GM10266 (cell line): ENCODE results near the gene POLR3GL.
"Not testable (repeated sequence)": the region's sequence is repeated elsewhere in the genome, so short reads cannot be mapped to it uniquely, and the experiment has no call there.

Source experiments
- DNase-seq: peaks from one replicate; pipeline ENCODE4 v3.0.0; 2012; ENCODE audit errors: extremely low spot score
- CTCF ChIP-seq: IDR thresholded peaks from 2 replicates; pipeline ENCODE4 v1.5.1; 2012; ENCODE audit warnings: mild to moderate bottlenecking, low read depth; ENCODE audit not compliant: control insufficient read depth, insufficient read depth; ENCODE audit errors: missing control alignments

The POLR3GL gene

GRCh38 chr1:145964328-145965118 lies at the start of gene POLR3GL, which contains the start of gene ANKRD34A:
Gene POLR3GL, plus strand, starts transcription at chr1:145964690. Its CDS starts 10,176 bp downstream, at chr1:145974866.
Gene ANKRD34A, minus strand, starts transcription at chr1:145964575. Its CDS starts 2,816 bp downstream, at chr1:145961759.
- DNase-seq = peak; percentile 92
- no peak for TF ChIP-seq CTCF

GRCh38 chr1:145916745-145917144 lies 47.7 kb upstream of the POLR3GL start:
- TF ChIP-seq CTCF = no peak
- no peak for DNase-seq

DNA sequence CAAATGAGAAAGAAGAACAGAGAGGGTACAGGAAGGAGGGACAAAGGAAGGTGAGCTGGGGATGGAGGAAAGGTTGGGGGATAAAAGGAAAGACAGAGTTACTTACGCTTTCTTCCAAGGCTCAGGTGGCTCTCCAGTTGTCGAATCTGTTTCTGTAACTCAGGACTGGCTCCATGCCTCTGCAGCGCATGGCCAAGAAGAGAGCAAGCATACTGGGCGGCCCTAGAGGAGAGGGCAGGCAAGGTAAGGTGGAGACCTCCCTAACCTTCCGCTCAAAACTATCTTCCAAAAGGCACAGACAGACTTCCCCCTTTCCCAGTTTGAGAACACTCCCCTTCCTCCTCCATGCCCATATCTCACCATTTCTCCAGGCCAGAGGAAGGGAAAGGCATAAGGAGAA lies 46.9 kb upstream of the POLR3GL start:
- no peak for DNase-seq
- TF ChIP-seq CTCF = no peak

DNA sequence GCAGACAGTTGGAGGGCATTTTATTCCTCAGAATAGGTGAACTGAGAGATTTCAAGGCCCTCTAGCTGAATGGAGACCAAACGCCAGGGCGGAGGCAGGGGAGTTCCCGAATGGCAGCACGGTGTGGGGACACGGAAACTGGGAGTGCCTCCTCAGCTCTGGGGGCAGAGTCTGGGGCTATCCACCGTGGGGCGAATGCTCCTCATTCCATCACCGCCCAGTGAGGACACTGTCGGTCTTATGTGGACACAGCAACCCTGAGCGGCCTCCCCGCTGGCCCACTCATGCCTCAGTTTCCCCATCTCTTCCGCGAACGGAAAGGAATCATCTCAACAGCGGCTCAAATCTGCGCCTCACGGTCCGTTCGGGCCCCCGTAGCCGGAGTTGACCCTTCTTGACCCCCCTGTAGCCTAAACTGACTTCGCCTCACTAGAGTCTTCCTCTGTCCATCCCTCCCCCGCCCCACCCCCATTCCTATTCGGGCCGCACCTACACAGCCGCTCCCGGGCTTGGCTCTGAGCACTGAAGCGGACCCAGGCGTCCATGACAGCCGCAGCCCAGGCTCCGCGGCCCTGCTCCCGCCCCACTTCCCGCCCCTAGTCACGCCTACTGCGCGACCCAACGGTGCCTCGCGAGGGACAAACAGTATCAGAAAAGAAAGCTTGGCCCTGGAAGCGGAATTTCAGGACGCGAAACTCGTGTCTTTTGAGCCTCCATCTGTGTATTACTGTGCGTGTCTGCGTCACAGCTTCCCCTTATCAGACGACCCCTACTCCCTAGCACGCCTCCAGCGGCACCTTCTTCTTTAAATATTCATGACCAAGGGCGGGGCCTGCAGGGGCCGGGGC lies 46.1 kb upstream of the POLR3GL start, which contains the start of gene PEX11B:
TSS of gene PEX11B (minus strand) at position 574 of the 848 bp plus-strand sequence. CDS start at position 545, 29 bp downstream.
- TF ChIP-seq CTCF = no peak
- DNase-seq = peak; percentile 87

DNA sequence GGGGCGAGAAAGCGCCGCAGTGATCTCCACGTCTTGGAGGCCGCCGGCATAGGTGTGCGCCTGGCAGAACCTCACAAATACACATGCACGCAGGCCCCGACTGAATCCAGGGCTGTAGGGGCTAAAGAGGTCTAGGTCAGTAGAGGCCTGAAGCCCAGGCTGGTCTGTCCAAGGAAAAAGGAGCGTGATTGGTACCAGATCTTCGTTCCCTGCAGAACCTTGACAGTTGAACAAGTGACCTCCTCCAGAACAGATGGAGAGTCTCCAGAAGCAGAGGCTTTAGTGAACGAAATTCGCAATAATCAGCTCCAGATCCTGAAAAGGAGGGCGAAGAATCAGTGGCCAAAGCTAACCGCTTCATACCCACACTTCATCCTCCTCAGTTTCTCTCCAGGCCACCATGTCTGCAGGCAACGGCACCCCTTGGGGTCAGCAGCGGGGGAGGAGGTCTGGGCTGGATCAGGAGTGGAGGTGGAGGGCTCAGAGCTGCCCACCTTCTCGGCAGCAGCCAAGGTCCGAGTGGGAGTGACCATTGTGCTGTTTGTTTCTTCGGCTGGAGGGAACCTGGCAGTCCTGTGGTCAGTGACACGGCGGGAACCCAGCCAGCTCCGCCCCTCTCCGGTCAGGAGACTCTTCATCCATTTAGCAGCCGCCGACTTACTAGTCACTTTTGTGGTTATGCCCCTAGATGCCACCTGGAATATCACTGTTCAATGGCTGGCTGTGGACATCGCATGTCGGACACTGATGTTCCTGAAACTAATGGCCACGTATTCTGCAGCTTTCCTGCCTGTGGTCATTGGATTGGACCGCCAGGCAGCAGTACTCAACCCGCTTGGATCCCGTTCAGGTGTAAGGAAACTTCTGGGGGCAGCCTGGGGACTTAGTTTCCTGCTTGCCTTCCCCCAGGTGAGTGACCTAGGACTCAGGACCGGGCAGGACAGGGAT lies 45.2 kb upstream of the POLR3GL start:
- DNase-seq = peak; percentile 30
- no peak for TF ChIP-seq CTCF

- DNase-seq = not testable (repeated sequence)
These were observed 44.2 kb upstream of the POLR3GL start for GRCh38 chr1:145920297-145920696.

DNA sequence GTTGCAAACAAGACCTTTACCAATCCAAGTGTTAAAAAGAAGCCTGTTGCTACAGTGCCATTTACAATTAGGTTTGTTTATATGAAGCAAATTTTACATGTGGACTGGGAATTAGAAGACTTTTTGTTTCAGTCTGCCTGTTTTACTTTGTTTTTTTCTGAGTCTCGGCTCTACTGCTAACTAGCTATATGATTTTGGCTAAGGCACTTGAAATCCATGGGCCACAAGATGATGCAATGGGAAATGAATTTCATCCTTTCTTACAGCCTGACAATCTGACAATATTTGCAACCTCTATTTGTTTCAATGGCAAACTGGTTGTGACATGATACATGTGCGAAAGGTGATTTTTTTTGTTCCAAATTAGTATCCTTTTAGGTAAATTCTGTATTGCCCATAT lies 42.2 kb upstream of the POLR3GL start:
- no peak for DNase-seq
- TF ChIP-seq CTCF = no peak
